OCI-LY7 (cell line): ENCODE results near the gene GNB4.

Experiments used
- CTCF ChIP-seq: fragments of 200-600 bp; sonication (generic); conservative IDR thresholded peaks from 2 replicates; pipeline ENCODE4 v1.5.1; 2014; ENCODE audit warnings: mild to moderate bottlenecking, antibody characterized with exemption, low read length, moderate library complexity, mixed read lengths
- EZH2phosphoT487 ChIP-seq: fragments of 200-600 bp; sonication (generic); IDR thresholded peaks from 2 replicates; pipeline ENCODE4 v1.6.1; 2018; ENCODE audit warnings: low read depth, borderline replicate concordance, mild to moderate bottlenecking, mixed run types, antibody characterized with exemption, low read length, moderate library complexity, mixed read lengths

- TF ChIP-seq EZH2phosphoT487 (no peak), CTCF (no peak)
These were observed 2.7 kb upstream of the GNB4 start for GRCh38 chr3:179453967-179454366.
